Measurements from ENCODE around the gene LGI4. TPM values are rescaled to one million over a fixed set of nuclear protein-coding genes. Genes with fewer than 3 reads are reported as not detected.

The LGI4 gene
- total RNA-seq, 4 donors from 2014 or later = 32.0 to 58.6 (median 49.2) TPM

DNA sequence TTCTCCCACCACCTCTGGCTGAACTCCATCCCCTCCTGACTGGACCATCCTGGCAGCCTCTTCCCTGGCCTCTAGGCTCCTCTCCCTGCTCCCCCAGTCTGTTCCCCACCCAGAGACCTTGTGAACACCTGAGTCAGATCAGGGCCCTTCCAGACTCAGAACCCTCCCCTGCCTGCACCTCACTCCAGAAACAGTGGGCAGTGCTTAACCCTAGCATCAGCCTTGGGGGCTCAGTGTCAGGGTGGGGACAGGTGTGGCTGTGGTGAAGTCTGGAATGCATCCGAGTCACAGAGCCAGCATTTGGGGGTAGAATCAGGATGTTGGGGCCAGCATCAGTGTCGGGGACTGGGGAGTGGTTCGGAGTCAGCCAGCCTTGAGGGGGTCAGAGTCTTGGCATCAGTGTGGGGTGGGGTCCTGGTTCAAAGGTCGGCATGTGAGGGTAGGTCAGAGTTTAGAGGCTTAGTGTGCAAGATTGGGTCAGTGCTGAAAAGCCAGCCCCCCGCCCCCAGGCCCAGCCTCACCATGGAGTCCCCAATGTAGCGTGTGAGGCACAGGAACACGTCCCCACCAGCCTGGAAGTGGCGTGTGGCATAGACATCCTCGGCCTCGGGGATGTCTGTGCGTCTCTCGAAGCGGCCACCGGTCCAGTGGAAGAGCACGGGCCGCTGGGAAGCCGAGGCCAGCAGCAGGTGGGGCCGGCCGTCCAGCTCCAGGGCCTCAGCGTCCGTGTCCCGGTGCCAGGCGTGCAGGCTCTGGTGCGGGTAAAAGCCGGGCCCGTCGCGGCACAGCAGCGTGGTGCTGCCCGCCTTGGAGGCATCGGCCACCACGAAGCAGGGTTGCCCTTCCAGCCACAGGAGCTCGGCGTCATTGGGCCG is 8.9 kb downstream of the LGI4 start:
- intact Hi-C loops (cut with DNase I) = no loop called here
- Histone ChIP-seq H3K9me3 (no peaks in the 10 kb centered on the region), H3K4me3 (peak overlapping the region in 3 of 4 donors; percentile 13 to 30 (median 23)), H3K36me3 (no peaks in the 10 kb centered on the region), H3K27ac (replicated peaks in 1 of 4) (peak overlapping the region; percentile 80 to 85 (median 82)), H3K4me1 (peaks cover 10 to 52% (median 42%) of the 10 kb centered on the region in 4 donors), H3K27me3 (no peaks in the 10 kb centered on the region)
- no peak for DNase-seq (ENCODE audit: extremely low spot score)
- WGBS = 83% methylated on average over 4 of the region's 35 CpGs
- TF ChIP-seq POLR2A (IDR thresholded peaks at IDR 0.05; ENCODE audit: low read depth) (no peak), CTCF (IDR thresholded peaks at IDR 0.05) (no peak), POLR2AphosphoS5 (IDR thresholded peaks at IDR 0.05) (no peak), EP300 (IDR thresholded peaks at IDR 0.05) (no peak)

DNA sequence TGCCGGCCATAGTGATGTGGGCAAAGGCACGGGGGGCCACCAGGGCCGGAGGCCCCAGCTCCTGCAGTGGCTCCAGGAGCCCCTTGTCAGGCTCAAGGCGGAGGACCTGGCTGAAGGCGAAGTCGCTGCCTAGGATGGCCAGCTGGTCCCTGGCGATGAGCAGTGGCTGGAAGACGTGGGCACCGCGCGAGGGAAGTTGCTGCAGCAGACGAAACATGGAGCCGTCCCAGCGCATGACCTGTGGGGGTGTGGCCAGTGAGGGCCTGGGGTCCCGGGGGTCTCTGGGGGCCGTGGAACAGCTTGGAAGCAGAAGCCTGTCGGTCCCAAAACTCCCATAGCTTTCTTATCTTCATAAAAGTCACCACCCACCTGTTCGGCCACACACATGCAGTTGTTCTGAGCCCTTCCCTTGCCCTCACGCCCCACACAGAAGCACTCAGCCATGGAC is 9.6 kb downstream of the LGI4 start:
- no peaks in the 10 kb centered on the region for H3K27me3 ChIP-seq
- DNase-seq (ENCODE audit: extremely low spot score) = no peak
- peaks cover 10 to 59% (median 49%) of the 10 kb centered on the region in 4 donors for H3K4me1 ChIP-seq
- H3K4me3 ChIP-seq = no peak overlapping the region
- H3K36me3 ChIP-seq = no peaks in the 10 kb centered on the region
- intact Hi-C loops (cut with DNase I) = no loop called here
- no peak for TF ChIP-seq CTCF (IDR thresholded peaks at IDR 0.05)
- no peak for TF ChIP-seq POLR2A (IDR thresholded peaks at IDR 0.05; ENCODE audit: low read depth)
- TF ChIP-seq EP300 (IDR thresholded peaks at IDR 0.05) = no peak
- TF ChIP-seq POLR2AphosphoS5 (IDR thresholded peaks at IDR 0.05) = no peak
- no peaks in the 10 kb centered on the region for H3K9me3 ChIP-seq
- H3K27ac ChIP-seq (replicated peaks in 1 of 4) = peak overlapping the region; percentile 80 to 85 (median 82)
- WGBS = 98% methylated on average over 5 of the region's 19 CpGs

DNA sequence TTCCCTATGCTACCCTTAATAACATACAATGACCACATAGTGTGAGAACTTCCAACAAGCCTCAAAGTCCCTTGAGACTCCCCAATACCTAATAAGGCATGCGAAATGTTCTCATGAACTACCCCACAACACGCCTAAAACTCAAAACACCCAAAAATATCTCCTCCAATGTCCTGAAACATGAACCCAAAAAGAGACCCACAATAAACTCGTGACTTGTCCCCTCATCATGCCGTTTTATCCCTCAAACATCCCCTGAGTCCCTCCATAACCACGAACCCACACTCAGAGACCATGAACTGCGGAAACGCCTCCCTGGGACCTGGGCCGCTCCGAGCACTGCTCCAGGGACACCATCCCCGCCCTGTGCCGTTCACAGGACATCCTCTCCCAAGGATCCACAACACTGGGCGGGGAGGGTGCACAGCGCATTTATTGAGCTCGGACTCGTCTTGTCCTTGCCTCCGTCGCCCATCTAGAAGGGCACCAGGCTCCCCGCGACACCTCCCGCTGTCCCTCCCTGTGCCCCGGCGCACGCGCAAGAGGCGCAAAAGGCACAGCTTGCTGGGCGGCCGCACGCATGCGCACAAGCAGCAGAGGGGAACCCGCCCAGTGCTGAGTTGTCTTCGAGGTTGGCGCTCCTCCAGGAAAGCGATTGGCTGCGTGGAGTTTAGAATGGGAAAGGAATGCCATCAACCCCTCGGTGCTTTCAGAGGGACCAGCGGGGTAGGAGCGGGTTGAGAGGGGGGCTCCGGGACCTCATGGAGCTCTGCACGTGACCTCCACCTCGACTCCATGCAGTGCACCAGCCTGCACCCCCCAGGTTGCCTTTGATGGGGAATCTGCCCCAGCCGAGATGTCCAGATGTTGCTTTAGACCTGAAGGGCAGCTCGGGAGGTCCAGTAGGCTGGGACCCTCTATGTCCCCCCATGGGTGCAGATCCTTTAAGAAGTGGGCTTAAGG is 10.5 kb downstream of the LGI4 start:
- no peak for TF ChIP-seq EP300 (IDR thresholded peaks at IDR 0.05)
- peak; percentile 99 for TF ChIP-seq POLR2AphosphoS5 (IDR thresholded peaks at IDR 0.05)
- peak; percentile 84 for TF ChIP-seq POLR2A (IDR thresholded peaks at IDR 0.05; ENCODE audit: low read depth)
- TF ChIP-seq CTCF (IDR thresholded peaks at IDR 0.05) = peak in 1 of 3 experiments; percentile 27
- WGBS = 8% methylated on average over 35 of the region's 42 CpGs
- intact Hi-C loops (cut with DNase I) = no loop called here
- Histone ChIP-seq H3K27ac (replicated peaks in 1 of 4) (peak overlapping the region; percentile 80 to 85 (median 82)), H3K27me3 (no peaks in the 10 kb centered on the region), H3K4me1 (peaks cover 13 to 60% (median 51%) of the 10 kb centered on the region in 4 donors), H3K4me3 (peak overlapping the region; percentile 58 to 62 (median 60)), H3K9me3 (no peaks in the 10 kb centered on the region), H3K36me3 (no peaks in the 10 kb centered on the region)
- peak; percentile 95 for DNase-seq (ENCODE audit: extremely low spot score)

- intact Hi-C loops (cut with DNase I) = no loop called here
These were observed 11.3 kb downstream of the LGI4 start for GRCh38 chr19:35123573-35123972.

More at GRCh38 chr19:35123573-35123972, 11.3 kb downstream of the LGI4 start:
- no peaks in the 10 kb centered on the region for H3K9me3 ChIP-seq
- peak overlapping the region; percentile 80 to 85 (median 82) for H3K27ac ChIP-seq (replicated peaks in 1 of 4)
- H3K27me3 ChIP-seq = no peaks in the 10 kb centered on the region
- peak overlapping the region in 2 of 4 donors; percentile 58 to 59 for H3K4me3 ChIP-seq
- WGBS = 87% methylated on average over 5 of the region's 5 CpGs
- no peak for DNase-seq (ENCODE audit: extremely low spot score)
- H3K36me3 ChIP-seq = no peaks in the 10 kb centered on the region
- peaks cover 13 to 60% (median 51%) of the 10 kb centered on the region in 4 donors for H3K4me1 ChIP-seq
- no peak for TF ChIP-seq POLR2A (IDR thresholded peaks at IDR 0.05; ENCODE audit: low read depth)
- TF ChIP-seq EP300 (IDR thresholded peaks at IDR 0.05) = no peak
- TF ChIP-seq POLR2AphosphoS5 (IDR thresholded peaks at IDR 0.05) = peak; percentile 19 to 24
- TF ChIP-seq CTCF (IDR thresholded peaks at IDR 0.05) = no peak

Data from esophagus muscularis mucosa (tissue), 4 donors.